ENCODE results near the gene DOC2A. TPM values are rescaled to one million over a fixed set of nuclear protein-coding genes. Genes with fewer than 3 reads are reported as not detected.

Gene DOC2A
- total RNA-seq, 2 donors from 2014 or later = 3.0 to 6.4 TPM

DNA sequence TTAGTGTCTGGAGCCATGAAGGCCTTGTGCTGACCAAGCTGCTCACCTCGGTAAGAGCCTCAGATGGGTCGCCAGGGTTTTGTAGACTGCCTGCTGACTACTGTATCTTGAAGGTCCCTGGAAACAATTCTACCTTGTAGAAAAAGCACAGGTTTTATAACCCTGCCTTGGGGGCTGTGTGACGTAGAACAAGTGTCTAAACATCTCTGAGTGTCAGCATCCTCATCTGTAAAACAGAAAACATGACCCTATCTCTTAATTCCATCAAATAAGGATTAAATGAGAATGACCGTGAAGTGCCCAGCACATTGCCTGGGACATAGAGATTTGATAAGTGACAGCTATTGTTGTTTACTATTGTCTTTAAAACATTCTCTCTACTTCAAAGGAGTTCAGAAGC is 42.6 kb downstream of the DOC2A start:
- no peak overlapping the region for H3K4me3 ChIP-seq
- no peak for DNase-seq (ENCODE audit: low spot score)
- no peaks in the 10 kb centered on the region for H3K27me3 ChIP-seq (replicated peaks; ENCODE audit: insufficient read depth)
- no peaks in the 10 kb centered on the region for H3K4me1 ChIP-seq (replicated peaks)
- no peaks in the 10 kb centered on the region for H3K36me3 ChIP-seq
- TF ChIP-seq POLR2A (IDR thresholded peaks at IDR 0.05) (no peak), POLR2AphosphoS5 (IDR thresholded peaks at IDR 0.05) (no peak)
- TF ChIP-seq, protein P1, sequence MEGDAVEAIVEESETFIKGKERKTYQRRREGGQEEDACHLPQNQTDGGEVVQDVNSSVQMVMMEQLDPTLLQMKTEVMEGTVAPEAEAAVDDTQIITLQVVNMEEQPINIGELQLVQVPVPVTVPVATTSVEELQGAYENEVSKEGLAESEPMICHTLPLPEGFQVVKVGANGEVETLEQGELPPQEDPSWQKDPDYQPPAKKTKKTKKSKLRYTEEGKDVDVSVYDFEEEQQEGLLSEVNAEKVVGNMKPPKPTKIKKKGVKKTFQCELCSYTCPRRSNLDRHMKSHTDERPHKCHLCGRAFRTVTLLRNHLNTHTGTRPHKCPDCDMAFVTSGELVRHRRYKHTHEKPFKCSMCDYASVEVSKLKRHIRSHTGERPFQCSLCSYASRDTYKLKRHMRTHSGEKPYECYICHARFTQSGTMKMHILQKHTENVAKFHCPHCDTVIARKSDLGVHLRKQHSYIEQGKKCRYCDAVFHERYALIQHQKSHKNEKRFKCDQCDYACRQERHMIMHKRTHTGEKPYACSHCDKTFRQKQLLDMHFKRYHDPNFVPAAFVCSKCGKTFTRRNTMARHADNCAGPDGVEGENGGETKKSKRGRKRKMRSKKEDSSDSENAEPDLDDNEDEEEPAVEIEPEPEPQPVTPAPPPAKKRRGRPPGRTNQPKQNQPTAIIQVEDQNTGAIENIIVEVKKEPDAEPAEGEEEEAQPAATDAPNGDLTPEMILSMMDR (IDR thresholded peaks at IDR 0.05) = no peak
- no peak overlapping the region for H3K27ac ChIP-seq
- 91% methylated on average over 4 of the region's 4 CpGs for WGBS
- intact Hi-C loops (cut with DNase I) = loop anchor here (10.0 kb wide), 1 partner anchor 143 kb away; the partner anchor contains the start of gene MVP
- H3K9me3 ChIP-seq = no peaks in the 10 kb centered on the region

DNA sequence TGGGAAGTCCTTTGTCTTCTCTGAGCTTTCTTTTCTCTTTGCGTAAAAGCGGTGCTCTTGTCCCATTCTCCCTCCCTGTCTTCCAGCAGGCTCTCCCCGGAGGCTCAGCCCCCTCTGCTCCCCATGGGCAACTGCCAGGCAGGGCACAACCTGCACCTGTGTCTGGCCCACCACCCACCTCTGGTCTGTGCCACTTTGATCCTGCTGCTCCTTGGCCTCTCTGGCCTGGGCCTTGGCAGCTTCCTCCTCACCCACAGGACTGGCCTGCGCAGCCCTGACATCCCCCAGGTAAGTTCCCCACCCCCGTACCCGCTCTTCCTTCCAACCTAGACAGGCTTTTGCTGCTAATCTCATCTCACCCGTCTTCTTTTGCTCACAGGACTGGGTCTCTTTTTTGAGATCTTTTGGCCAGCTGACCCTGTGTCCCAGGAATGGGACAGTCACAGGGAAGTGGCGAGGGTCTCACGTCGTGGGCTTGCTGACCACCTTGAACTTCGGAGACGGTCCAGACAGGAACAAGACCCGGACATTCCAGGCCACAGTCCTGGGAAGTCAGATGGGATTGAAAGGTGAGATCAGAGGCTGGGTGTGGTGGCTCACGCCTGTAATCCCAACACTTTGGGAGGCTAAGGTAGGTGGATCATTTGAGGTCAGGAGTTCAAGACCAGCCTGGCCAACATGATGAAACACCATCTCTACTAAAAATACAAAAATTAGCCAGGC is 47.6 kb downstream of the DOC2A start:
- TF ChIP-seq, protein P1 (IDR thresholded peaks at IDR 0.05) = no peak
- TF ChIP-seq POLR2A (IDR thresholded peaks at IDR 0.05) (no peak), POLR2AphosphoS5 (IDR thresholded peaks at IDR 0.05) (no peak)
- 88% methylated on average over 14 of the region's 14 CpGs for WGBS
- intact Hi-C loops (cut with DNase I) = loop anchor here (10.0 kb wide), 1 partner anchor 138 kb away; the partner anchor contains the start of gene MVP
- no peaks in the 10 kb centered on the region for H3K4me1 ChIP-seq (replicated peaks)
- peak overlapping the region in 1 of 2 donors; percentile 71 for H3K4me3 ChIP-seq
- H3K36me3 ChIP-seq = no peaks in the 10 kb centered on the region
- no peaks in the 10 kb centered on the region for H3K9me3 ChIP-seq
- no peak for DNase-seq (ENCODE audit: low spot score)
- H3K27me3 ChIP-seq (replicated peaks; ENCODE audit: insufficient read depth) = no peaks in the 10 kb centered on the region
- H3K27ac ChIP-seq = peak overlapping the region; percentile 90 to 93

DNA sequence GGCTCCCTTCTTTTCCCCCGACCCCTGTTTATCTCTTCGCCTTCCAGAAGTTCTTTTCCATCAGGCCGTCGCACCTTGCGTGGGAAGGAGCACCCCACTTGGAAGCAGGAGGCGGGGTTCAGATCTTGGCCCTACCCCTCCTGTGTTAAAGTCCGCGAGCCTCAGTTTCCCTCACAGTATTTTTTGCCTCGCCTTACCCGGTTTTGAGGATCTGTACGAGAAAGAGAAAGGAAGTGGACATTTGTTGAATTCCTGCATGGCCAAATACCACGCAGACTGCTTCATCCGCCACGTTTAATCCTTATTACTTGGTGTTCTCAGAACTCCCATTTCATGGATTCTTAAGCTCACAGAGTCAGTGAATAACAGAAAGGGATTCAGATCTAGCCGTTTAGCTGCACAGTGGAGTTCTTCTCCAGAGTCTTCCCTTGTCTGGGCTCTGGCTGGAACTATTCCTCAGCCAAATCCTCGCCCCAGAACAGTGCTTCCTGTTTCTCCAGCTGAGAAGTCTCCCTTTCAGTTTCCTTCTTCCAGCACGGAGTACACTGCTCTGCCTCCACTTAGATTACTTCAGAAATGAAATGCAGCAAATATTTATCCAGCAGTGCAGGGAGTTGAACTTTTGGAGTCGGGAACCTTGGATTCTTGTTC is 48.4 kb downstream of the DOC2A start:
- intact Hi-C loops (cut with DNase I) = loop anchor here (10.0 kb wide), 1 partner anchor 138 kb away; the partner anchor contains the start of gene MVP
- TF ChIP-seq POLR2A (IDR thresholded peaks at IDR 0.05) (peak; percentile 22), POLR2AphosphoS5 (IDR thresholded peaks at IDR 0.05) (peak; percentile 35)
- TF ChIP-seq, protein P1 (IDR thresholded peaks at IDR 0.05) = no peak
- Histone ChIP-seq H3K4me3 (peak overlapping the region; percentile 70 to 71), H3K9me3 (no peaks in the 10 kb centered on the region), H3K27me3 (replicated peaks; ENCODE audit: insufficient read depth) (no peaks in the 10 kb centered on the region), H3K36me3 (no peaks in the 10 kb centered on the region), H3K4me1 (replicated peaks) (no peaks in the 10 kb centered on the region), H3K27ac (peak overlapping the region; percentile 90 to 93)
- WGBS = 5% methylated on average over 18 of the region's 18 CpGs
- DNase-seq (ENCODE audit: low spot score) = peak; percentile 24

DNA sequence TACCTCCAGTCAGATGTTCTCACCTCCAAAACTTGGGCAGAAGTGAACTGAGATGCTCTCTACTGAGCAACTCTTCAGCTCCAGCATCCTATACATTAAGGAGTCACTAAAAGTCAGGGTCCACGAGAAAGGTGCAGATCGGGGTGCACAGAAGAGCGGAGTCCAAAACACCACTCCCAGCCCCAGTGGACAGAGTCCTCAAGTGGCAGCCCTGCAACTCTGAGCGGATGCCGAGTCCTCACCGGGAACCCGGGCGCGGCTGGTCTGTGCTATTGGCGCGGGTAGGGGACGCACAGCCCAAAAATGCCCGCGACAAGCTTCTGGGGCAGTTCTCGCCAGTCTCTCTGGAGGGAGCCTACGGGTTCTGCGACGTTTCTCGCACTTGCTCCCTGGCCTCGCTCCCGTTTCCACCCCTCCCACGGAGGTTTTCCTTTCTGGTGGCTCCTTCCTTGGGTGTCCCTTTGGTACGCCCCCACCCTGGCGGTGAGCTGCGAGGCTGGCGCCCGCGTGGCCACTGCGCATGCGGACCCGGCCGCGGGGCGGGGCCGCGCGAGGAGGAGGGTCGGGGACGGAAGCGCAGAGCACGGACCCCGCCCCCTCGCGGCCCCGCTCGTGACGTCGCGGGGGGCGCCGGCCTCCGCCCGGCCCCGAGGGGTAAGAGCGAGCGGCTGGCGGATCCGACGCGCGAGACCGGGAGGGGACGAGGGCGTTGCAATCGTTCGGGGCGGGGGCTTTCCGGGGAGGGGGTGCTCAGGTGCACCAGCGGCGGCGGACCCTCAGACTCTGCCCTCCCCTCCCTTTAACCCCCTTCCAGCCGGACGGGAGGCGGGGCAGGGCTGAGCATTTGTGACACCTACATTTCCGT is 49.1 kb downstream of the DOC2A start, which contains the start of gene TMEM219:
TSS of gene TMEM219 (plus strand) at position 601 of the 865 bp plus-strand sequence. CDS start 1,065 bp downstream, outside the sequence.
- under 1% methylated on average over 67 of the region's 75 CpGs for WGBS
- no peaks in the 10 kb centered on the region for H3K27me3 ChIP-seq (replicated peaks; ENCODE audit: insufficient read depth)
- H3K36me3 ChIP-seq = no peaks in the 10 kb centered on the region
- peak; percentile 88 for DNase-seq (ENCODE audit: low spot score)
- TF ChIP-seq POLR2AphosphoS5 (IDR thresholded peaks at IDR 0.05) = peak; percentile 62
- TF ChIP-seq, protein P1 (IDR thresholded peaks at IDR 0.05) = peak; percentile 52 to 88 (median 79)
- peak; percentile 74 for TF ChIP-seq POLR2A (IDR thresholded peaks at IDR 0.05)
- no peaks in the 10 kb centered on the region for H3K9me3 ChIP-seq
- peak within 1 kb of the TSS; percentile 90 to 93 for H3K27ac ChIP-seq
- H3K4me3 ChIP-seq = peak within 1 kb of the TSS; percentile 70 to 71
- H3K4me1 ChIP-seq (replicated peaks) = no peaks in the 10 kb centered on the region
- intact Hi-C loops (cut with DNase I) = loop anchor here (10.0 kb wide), 1 partner anchor 137 kb away; the partner anchor contains the start of gene MVP
